GM23248 (cell line): ENCODE measurements around the gene KRTAP20-4.

Experiments
- EZH2 ChIP-seq: fragments of 200-600 bp; sonication (generic); IDR thresholded peaks from 2 replicates; pipeline ENCODE4 v1.6.1; 2018; ENCODE audit warnings: antibody characterized with exemption, mild to moderate bottlenecking; ENCODE audit not compliant: insufficient read depth, poor library complexity, severe bottlenecking
- EZH2phosphoT487 ChIP-seq: fragments of 200-600 bp; sonication (generic); IDR thresholded peaks from 2 replicates; pipeline ENCODE4 v1.6.1; 2018; ENCODE audit warnings: antibody characterized with exemption, moderate library complexity, mild to moderate bottlenecking, low read depth; ENCODE audit not compliant: insufficient read depth

- no peak for TF ChIP-seq EZH2phosphoT487
- no peak for TF ChIP-seq EZH2
These were observed 7.7 kb downstream of the KRTAP20-4 start for GRCh38 chr21:30628109-30628508.
